Neuronal stem cell (in vitro differentiated cells): ENCODE measurements around the gene TMEM108.

Source experiments
- DNase-seq: peaks from one replicate; pipeline ENCODE4 v3.0.0-alpha.2; 2013; ENCODE audit warnings: low spot score
- H2AFZ ChIP-seq: one replicate; pipeline ENCODE4 v1.6.1; 2013; ENCODE audit warnings: mild to moderate bottlenecking, low read length, inconsistent platforms
- H2AK5ac ChIP-seq: 2 replicates; pipeline ENCODE4 v1.6.1; 2013; ENCODE audit warnings: low read depth, mild to moderate bottlenecking, inconsistent platforms, low read length, moderate library complexity, mixed read lengths
- H2BK120ac ChIP-seq: 2 replicates; pipeline ENCODE4 v1.6.1; 2013; ENCODE audit warnings: low read depth, mild to moderate bottlenecking, inconsistent platforms, low read length, moderate library complexity, mixed read lengths
- H2BK12ac ChIP-seq: one replicate; pipeline ENCODE4 v1.6.1; 2013; ENCODE audit warnings: low read length, inconsistent platforms
- H2BK15ac ChIP-seq: 2 replicates; pipeline ENCODE4 v1.6.1; 2013; ENCODE audit warnings: mild to moderate bottlenecking, low read length, inconsistent platforms, mixed read lengths
- H2BK5ac ChIP-seq: one replicate; pipeline ENCODE4 v1.6.1; 2013; ENCODE audit warnings: inconsistent platforms, mild to moderate bottlenecking, low read length, moderate library complexity
- H3K14ac ChIP-seq: one replicate; pipeline ENCODE4 v1.6.1; 2013; ENCODE audit warnings: low read length, inconsistent platforms
- H3K18ac ChIP-seq: 2 replicates; pipeline ENCODE4 v1.6.1; 2013; ENCODE audit warnings: low read length, inconsistent platforms
- H3K23ac ChIP-seq: 2 replicates; pipeline ENCODE4 v1.6.1; 2013; ENCODE audit warnings: low read depth, mild to moderate bottlenecking, mixed read lengths, low read length, inconsistent platforms; ENCODE audit not compliant: poor library complexity
- H3K27ac ChIP-seq: replicated peaks from 3 replicates; pipeline ENCODE4 v1.5.1; 2013; ENCODE audit warnings: low read length, inconsistent platforms
- H3K27me3 ChIP-seq, 3 experiments: 2 replicates each; pipeline ENCODE4 v1.6.1; 2013; ENCODE audit warnings: low read length in 3 of 3, mild to moderate bottlenecking in 2 of 3, inconsistent platforms in 1 of 3, low read depth in 1 of 3, mixed read lengths in 1 of 3, moderate library complexity in 1 of 3; ENCODE audit not compliant: control insufficient read depth in 3 of 3, insufficient read depth in 3 of 3
- H3K36me3 ChIP-seq, 2 donors: replicated peaks in 1 of 2; 2 replicates each; pipeline ENCODE4 v1.6.1; 2013; ENCODE audit warnings: low read length in 2 of 2; ENCODE audit not compliant: control insufficient read depth in 2 of 2, insufficient read depth in 2 of 2
- H3K4ac ChIP-seq: 2 replicates; pipeline ENCODE4 v1.6.1; 2013; ENCODE audit warnings: inconsistent platforms, mild to moderate bottlenecking, low read length, moderate library complexity
- H3K4me1 ChIP-seq, 2 donors: 1 replicate in 1 of 2; 2 replicates in 1 of 2; pipeline ENCODE4 v1.6.1; 2013; ENCODE audit warnings: low read length in 2 of 2, low read depth in 1 of 2; ENCODE audit not compliant: control insufficient read depth in 2 of 2, insufficient read depth in 1 of 2
- H3K4me2 ChIP-seq: one replicate; pipeline ENCODE4 v1.6.1; 2013; ENCODE audit warnings: mild to moderate bottlenecking, low read length, inconsistent platforms; ENCODE audit not compliant: insufficient read depth, poor library complexity, severe bottlenecking
- H3K4me3 ChIP-seq, 2 donors: 2 replicates each; pipeline ENCODE4 v1.5.1; 2013; ENCODE audit warnings: low read length in 2 of 2, mild to moderate bottlenecking in 2 of 2, inconsistent platforms in 1 of 2, moderate library complexity in 1 of 2
- H3K79me1 ChIP-seq: one replicate; pipeline ENCODE4 v1.6.1; 2013; ENCODE audit warnings: low read depth, mild to moderate bottlenecking, inconsistent platforms, low read length, moderate library complexity
- H3K9ac ChIP-seq: one replicate; pipeline ENCODE4 v1.6.1; 2013; ENCODE audit warnings: mild to moderate bottlenecking, low read depth, low read length, inconsistent platforms; ENCODE audit not compliant: poor library complexity
- H3K9me3 ChIP-seq, 2 donors: replicated peaks in 1 of 2; 2 replicates each; pipeline versions ENCODE3 to v1.6.1; 2013; ENCODE audit warnings: low read length in 2 of 2, mild to moderate bottlenecking in 2 of 2, inconsistent platforms in 1 of 2, low read depth in 1 of 2, mixed read lengths in 1 of 2, moderate library complexity in 1 of 2; ENCODE audit not compliant: control insufficient read depth in 2 of 2, insufficient read depth in 1 of 2
- H4K8ac ChIP-seq: one replicate; pipeline ENCODE4 v1.6.1; 2013; ENCODE audit warnings: low read depth, mild to moderate bottlenecking, inconsistent platforms, low read length, moderate library complexity
- H4K91ac ChIP-seq: one replicate; pipeline ENCODE4 v1.6.1; 2013; ENCODE audit warnings: low read length, low read depth, mild to moderate bottlenecking, inconsistent platforms; ENCODE audit not compliant: poor library complexity
- WGBS, 2 donors: extraction: QIAGEN DNeasy Blood & Tissue Kit; methylation state at CpG; one replicate each; pipeline ENCODE4 v1.1.7; 2013; ENCODE audit warnings: missing lambda C conversion rate in 2 of 2, mixed read lengths in 1 of 2; ENCODE audit not compliant: insufficient read length in 2 of 2, insufficient replicate concordance in 1 of 2; ENCODE audit errors: extremely low coverage in 2 of 2; 5-methylcytosine and 5-hydroxymethylcytosine counted together

Gene TMEM108

DNA sequence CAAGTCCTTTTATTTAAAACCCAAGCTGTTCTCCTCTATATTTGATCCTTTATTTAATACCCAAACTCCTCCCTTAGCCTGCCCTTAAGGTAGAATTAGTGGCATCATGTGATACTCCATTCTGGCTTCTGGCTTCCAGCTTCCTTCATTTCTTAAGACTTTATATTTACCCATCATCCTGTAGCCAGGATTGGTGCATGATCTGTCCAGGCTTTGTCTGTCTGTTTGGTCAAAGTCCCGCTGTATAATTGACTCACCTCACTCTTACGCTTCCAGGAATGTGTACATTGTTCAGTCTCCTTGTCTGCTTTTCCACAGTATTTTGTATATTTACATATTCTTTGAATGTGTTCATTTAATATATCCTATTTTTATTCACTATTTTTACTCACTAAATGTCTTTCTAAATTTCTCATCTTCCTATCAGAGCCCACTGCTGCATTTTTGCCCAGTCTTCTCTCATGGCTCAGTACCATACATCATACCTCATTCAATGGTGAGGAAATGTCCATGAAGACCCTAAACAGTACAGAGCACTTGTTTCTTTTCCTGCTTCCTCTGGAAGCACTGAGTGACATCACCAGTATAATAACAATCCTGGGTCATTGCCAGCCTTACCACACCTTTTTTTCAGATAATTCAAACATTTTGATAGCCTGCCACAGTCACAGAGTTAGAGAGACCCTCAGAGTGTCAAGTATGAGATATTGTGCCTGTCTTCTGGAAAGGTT lies 31.5 kb downstream of the TMEM108 start:
- Histone ChIP-seq H3K4me2 (no peak overlapping the region), H2AK5ac (no peak overlapping the region), H3K9me3 (no peaks in the 10 kb centered on the region), H3K4ac (no peak overlapping the region), H2BK5ac (no peak overlapping the region), H3K36me3 (no peaks in the 10 kb centered on the region), H3K9ac (no peak overlapping the region), H2BK15ac (no peak overlapping the region), H3K4me3 (no peak overlapping the region), H3K14ac (no peak overlapping the region), H2AFZ (no peak overlapping the region), H3K27ac (no peak overlapping the region), H3K23ac (no peak overlapping the region), H4K8ac (no peak overlapping the region), H2BK12ac (no peak overlapping the region), H2BK120ac (no peak overlapping the region), H4K91ac (no peak overlapping the region), H3K27me3 (no peaks in the 10 kb centered on the region), H3K18ac (no peak overlapping the region), H3K4me1 (peaks cover 0 to 1% of the 10 kb centered on the region in 2 donors), H3K79me1 (no peaks in the 10 kb centered on the region)
- DNase-seq, result no peak
- WGBS, 2 donors, result no CpG with 5 or more reads among the region's 2 CpGs

- DNase-seq, result no peak
- no CpG with 5 or more reads among the region's 4 CpGs for WGBS, 2 donors
Observed at GRCh38 chr3:133074977-133075376, 36.8 kb downstream of the TMEM108 start.

GRCh38 chr3:133077688-133078087 lies 39.5 kb downstream of the TMEM108 start:
- H3K27me3 ChIP-seq, result no peaks in the 10 kb centered on the region
- no peak overlapping the region for H2BK120ac ChIP-seq
- no peaks in the 10 kb centered on the region for H3K9me3 ChIP-seq
- no peak overlapping the region for H3K4me3 ChIP-seq
- H3K4me2 ChIP-seq, result no peak overlapping the region
- H3K36me3 ChIP-seq, result no peaks in the 10 kb centered on the region
- no peak overlapping the region for H4K8ac ChIP-seq
- H3K4me1 ChIP-seq, result no peaks in the 10 kb centered on the region
- H3K23ac ChIP-seq, result no peak overlapping the region
- no peak overlapping the region for H2BK12ac ChIP-seq
- H3K79me1 ChIP-seq, result no peaks in the 10 kb centered on the region
- H3K18ac ChIP-seq, result no peak overlapping the region
- no peak overlapping the region for H2AK5ac ChIP-seq
- H2BK15ac ChIP-seq, result no peak overlapping the region
- no peak overlapping the region for H2BK5ac ChIP-seq
- H2AFZ ChIP-seq, result no peak overlapping the region
- H3K27ac ChIP-seq, result no peak overlapping the region
- no peak for DNase-seq
- no CpG with 5 or more reads among the region's 3 CpGs for WGBS, 2 donors
- H3K9ac ChIP-seq, result no peak overlapping the region
- no peak overlapping the region for H4K91ac ChIP-seq
- H3K4ac ChIP-seq, result no peak overlapping the region
- H3K14ac ChIP-seq, result no peak overlapping the region

More at GRCh38 chr3:133074977-133075376, 36.8 kb downstream of the TMEM108 start:
- Histone ChIP-seq H3K4me2 (no peak overlapping the region), H3K9me3 (no peaks in the 10 kb centered on the region), H3K23ac (no peak overlapping the region), H3K4ac (no peak overlapping the region), H3K14ac (no peak overlapping the region), H2AK5ac (no peak overlapping the region), H3K27ac (no peak overlapping the region), H3K9ac (no peak overlapping the region), H3K79me1 (no peaks in the 10 kb centered on the region), H3K4me3 (no peak overlapping the region), H3K36me3 (no peaks in the 10 kb centered on the region), H4K91ac (no peak overlapping the region), H2BK120ac (no peak overlapping the region), H3K27me3 (no peaks in the 10 kb centered on the region), H3K4me1 (no peaks in the 10 kb centered on the region), H3K18ac (no peak overlapping the region), H2BK15ac (no peak overlapping the region), H2BK5ac (no peak overlapping the region), H4K8ac (no peak overlapping the region), H2AFZ (no peak overlapping the region), H2BK12ac (no peak overlapping the region)

- Histone ChIP-seq H3K27ac (no peak overlapping the region), H3K4me3 (no peak overlapping the region), H3K4me2 (no peak overlapping the region), H2BK12ac (no peak overlapping the region), H3K14ac (no peak overlapping the region), H2AK5ac (no peak overlapping the region), H2BK15ac (no peak overlapping the region), H3K9ac (no peak overlapping the region), H3K18ac (no peak overlapping the region), H3K9me3 (no peaks in the 10 kb centered on the region), H3K4me1 (no peaks in the 10 kb centered on the region), H3K27me3 (no peaks in the 10 kb centered on the region), H2AFZ (no peak overlapping the region), H2BK120ac (no peak overlapping the region), H3K36me3 (no peaks in the 10 kb centered on the region), H4K91ac (no peak overlapping the region), H3K23ac (no peak overlapping the region), H3K4ac (no peak overlapping the region), H4K8ac (no peak overlapping the region), H2BK5ac (no peak overlapping the region), H3K79me1 (no peaks in the 10 kb centered on the region)
- WGBS, 2 donors, result no CpG with 5 or more reads among the region's 3 CpGs
- DNase-seq, result no peak
Observed at GRCh38 chr3:133079621-133080020, 41.4 kb downstream of the TMEM108 start.
